ENCODE measurements around the gene CCDC149. TPM values are rescaled to one million over a fixed set of nuclear protein-coding genes. Genes with fewer than 3 reads are reported as not detected.

Gene CCDC149
- total RNA-seq, 2 donors from 2014 or later = 13.3 to 13.5 TPM

DNA sequence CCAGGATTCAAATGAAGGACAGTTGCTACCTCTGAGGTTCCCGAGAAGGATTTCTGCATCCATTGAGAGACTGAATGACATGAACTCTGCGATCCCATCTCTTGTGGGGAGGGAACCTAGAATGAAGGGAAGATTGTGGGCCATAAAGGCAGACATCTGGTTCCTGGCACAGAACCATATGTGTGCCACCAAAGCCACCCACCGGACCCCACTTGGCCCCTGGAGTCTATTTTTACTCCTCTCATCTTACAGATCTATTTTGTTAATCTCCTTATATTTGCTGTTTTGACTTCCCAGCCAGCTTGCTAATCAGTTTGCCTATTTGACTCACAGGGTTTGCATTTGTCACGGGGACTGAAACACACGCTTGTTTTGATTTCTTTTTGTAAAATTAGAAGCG, 110.2 kb downstream of the CCDC149 start:
- TF ChIP-seq, protein P1, sequence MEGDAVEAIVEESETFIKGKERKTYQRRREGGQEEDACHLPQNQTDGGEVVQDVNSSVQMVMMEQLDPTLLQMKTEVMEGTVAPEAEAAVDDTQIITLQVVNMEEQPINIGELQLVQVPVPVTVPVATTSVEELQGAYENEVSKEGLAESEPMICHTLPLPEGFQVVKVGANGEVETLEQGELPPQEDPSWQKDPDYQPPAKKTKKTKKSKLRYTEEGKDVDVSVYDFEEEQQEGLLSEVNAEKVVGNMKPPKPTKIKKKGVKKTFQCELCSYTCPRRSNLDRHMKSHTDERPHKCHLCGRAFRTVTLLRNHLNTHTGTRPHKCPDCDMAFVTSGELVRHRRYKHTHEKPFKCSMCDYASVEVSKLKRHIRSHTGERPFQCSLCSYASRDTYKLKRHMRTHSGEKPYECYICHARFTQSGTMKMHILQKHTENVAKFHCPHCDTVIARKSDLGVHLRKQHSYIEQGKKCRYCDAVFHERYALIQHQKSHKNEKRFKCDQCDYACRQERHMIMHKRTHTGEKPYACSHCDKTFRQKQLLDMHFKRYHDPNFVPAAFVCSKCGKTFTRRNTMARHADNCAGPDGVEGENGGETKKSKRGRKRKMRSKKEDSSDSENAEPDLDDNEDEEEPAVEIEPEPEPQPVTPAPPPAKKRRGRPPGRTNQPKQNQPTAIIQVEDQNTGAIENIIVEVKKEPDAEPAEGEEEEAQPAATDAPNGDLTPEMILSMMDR (IDR thresholded peaks at IDR 0.05) = no peak
- no peak overlapping the region for H3K27ac ChIP-seq

DNA sequence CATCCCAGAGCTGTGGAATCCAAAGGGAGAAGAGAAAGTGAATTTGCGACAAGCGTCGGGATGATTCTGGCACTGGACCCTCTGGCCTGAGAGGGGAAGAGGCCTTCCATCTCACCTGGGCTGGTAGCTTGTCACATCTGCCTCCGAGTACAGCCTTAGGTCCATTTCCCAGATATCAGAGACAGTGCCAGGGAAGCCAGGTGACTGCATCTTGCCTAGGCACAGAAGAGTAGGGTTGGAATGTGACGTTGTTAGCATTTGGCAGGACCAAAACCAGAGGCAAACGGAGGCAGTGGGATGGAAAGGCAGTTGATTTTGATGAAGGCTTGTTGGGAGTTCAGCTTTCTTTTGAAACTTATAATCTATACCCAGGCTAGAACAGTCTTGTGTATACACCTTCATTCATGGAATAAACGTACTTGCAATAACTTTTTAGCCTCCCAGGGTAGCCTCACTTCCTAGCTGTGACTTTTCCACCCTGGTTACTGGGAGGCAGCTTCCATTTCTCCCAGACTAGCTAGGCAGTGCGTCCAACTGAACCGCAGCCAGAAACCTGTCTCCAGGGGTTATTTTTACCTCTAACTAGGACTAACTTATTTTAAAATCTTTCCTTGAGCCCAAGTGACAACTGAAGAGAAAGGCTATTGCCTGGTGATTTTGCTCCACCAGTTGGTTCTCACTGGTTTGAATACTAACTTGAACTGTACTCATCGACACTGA, 111.5 kb downstream of the CCDC149 start:
- Histone ChIP-seq H3K9ac (ENCODE audit: low read depth in 2 of 2, low read length in 2 of 2) (no peak overlapping the region), H3K27ac (no peak overlapping the region), H3K9me3 (no peaks in the 10 kb centered on the region), H3K4me1 (no peaks in the 10 kb centered on the region), H3K36me3 (no peaks in the 10 kb centered on the region), H3K4me3 (no peak overlapping the region), H3K27me3 (peaks cover 4% of the 10 kb centered on the region)
- no peak for DNase-seq
- TF ChIP-seq, protein P1 (IDR thresholded peaks at IDR 0.05) = no peak
- intact Hi-C loops (cut with DNase I) = no loop called here

More for the DNA sequence above, 110.2 kb downstream of the CCDC149 start:
- Histone ChIP-seq H3K27me3 (peaks cover 4% of the 10 kb centered on the region), H3K36me3 (no peaks in the 10 kb centered on the region), H3K4me1 (no peaks in the 10 kb centered on the region), H3K4me3 (no peak overlapping the region), H3K9me3 (no peaks in the 10 kb centered on the region), H3K9ac (ENCODE audit: low read depth in 2 of 2, low read length in 2 of 2) (no peak overlapping the region)
- DNase-seq = no peak
- intact Hi-C loops (cut with DNase I) = no loop called here

DNA sequence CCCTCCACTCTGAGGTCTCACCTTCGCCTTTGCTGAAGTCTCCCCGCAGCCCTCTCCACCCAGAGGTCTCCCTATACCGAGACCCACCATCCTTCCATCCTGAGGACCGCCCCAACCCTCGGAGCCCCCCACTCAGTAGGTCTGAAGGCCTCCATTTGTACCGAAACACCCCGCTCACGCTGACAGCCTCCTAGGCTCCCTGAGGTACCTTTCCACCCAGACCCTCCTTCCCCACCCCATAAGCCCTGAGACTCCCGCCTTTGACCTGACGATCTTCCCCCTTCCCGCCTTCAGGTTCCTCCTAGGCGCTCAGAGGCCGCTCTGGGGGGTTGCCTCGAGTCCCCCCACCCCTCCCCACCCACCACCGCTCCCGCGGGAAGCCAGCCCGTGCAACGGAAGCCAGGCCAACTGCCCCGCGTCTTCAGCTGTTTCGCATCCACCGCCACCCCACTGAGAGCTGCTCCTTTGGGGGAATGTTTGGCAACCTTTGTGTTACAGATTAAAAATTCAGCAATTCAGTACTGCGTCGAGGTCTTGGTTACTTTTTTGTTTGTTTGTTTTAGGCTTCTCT, 112.4 kb downstream of the CCDC149 start:
- Histone ChIP-seq H3K27me3 (peaks cover 4% of the 10 kb centered on the region), H3K4me3 (no peak overlapping the region), H3K27ac (peak overlapping the region; percentile 22), H3K4me1 (no peaks in the 10 kb centered on the region), H3K9ac (ENCODE audit: low read depth in 2 of 2, low read length in 2 of 2) (no peak overlapping the region), H3K36me3 (no peaks in the 10 kb centered on the region), H3K9me3 (no peaks in the 10 kb centered on the region)
- intact Hi-C loops (cut with DNase I) = no loop called here
- TF ChIP-seq, protein P1 (IDR thresholded peaks at IDR 0.05) = no peak
- DNase-seq = no peak

DNA sequence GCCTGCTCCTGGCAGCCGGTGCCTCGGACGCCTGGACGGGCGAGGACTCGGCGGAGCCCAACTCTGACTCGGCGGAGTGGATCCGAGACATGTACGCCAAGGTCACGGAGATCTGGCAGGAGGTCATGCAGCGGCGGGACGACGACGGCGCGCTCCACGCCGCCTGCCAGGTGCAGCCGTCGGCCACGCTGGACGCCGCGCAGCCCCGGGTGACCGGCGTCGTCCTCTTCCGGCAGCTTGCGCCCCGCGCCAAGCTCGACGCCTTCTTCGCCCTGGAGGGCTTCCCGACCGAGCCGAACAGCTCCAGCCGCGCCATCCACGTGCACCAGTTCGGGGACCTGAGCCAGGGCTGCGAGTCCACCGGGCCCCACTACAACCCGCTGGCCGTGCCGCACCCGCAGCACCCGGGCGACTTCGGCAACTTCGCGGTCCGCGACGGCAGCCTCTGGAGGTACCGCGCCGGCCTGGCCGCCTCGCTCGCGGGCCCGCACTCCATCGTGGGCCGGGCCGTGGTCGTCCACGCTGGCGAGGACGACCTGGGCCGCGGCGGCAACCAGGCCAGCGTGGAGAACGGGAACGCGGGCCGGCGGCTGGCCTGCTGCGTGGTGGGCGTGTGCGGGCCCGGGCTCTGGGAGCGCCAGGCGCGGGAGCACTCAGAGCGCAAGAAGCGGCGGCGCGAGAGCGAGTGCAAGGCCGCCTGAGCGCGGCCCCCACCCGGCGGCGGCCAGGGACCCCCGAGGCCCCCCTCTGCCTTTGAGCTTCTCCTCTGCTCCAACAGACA, 113.1 kb downstream of the CCDC149 start:
- Histone ChIP-seq H3K9me3 (no peaks in the 10 kb centered on the region), H3K4me3 (no peak overlapping the region), H3K27ac (no peak overlapping the region), H3K4me1 (peaks cover 3% of the 10 kb centered on the region), H3K27me3 (peaks cover 4% of the 10 kb centered on the region), H3K9ac (ENCODE audit: low read depth in 2 of 2, low read length in 2 of 2) (no peak overlapping the region), H3K36me3 (no peaks in the 10 kb centered on the region)
- intact Hi-C loops (cut with DNase I) = loop anchor here (5.0 kb wide), 1 partner anchor 113 kb away; the partner anchor contains the start of gene CCDC149
- DNase-seq = no peak
- TF ChIP-seq, protein P1 (IDR thresholded peaks at IDR 0.05) = no peak

DNA sequence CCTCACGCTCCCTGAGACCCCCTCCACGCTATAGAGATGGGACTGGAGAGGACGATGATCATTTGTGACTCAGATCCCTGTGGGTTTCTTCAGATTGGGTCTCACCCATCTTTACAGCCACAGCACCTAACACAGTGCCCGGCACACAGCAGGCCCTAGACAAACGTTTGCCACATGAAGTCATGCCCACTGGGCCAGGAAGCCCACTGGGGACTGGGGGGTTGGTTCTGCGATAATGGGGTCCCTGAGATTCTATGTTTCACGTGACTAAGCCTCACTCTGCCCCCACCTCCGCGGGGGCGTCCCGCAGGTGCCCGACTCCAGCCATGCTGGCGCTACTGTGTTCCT, 113.7 kb downstream of the CCDC149 start:
- no peaks in the 10 kb centered on the region for H3K9me3 ChIP-seq
- H3K27me3 ChIP-seq = peaks cover 4% of the 10 kb centered on the region
- no peak overlapping the region for H3K4me3 ChIP-seq
- DNase-seq = peak; percentile 15
- TF ChIP-seq, protein P1 (IDR thresholded peaks at IDR 0.05) = no peak
- H3K27ac ChIP-seq = no peak overlapping the region
- H3K9ac ChIP-seq (ENCODE audit: low read depth in 2 of 2, low read length in 2 of 2) = no peak overlapping the region
- intact Hi-C loops (cut with DNase I) = loop anchor here (5.0 kb wide), 1 partner anchor 113 kb away; the partner anchor contains the start of gene CCDC149
- no peaks in the 10 kb centered on the region for H3K36me3 ChIP-seq
- peaks cover 3% of the 10 kb centered on the region for H3K4me1 ChIP-seq
